NCI-H510A treated with DMSO at 0.1 percent for 48 hours (cell line): Measurements from ENCODE around the gene CHST9.

ENCODE experiments used
- DNase-seq: peaks from one replicate; lab custom pipeline; 2025; lab: John Stamatoyannopoulos, UW

Gene CHST9

GRCh38 chr18:26863921-26864497 is 321.1 kb downstream of the CHST9 start:
- DNase-seq, result peak; percentile 1

DNA sequence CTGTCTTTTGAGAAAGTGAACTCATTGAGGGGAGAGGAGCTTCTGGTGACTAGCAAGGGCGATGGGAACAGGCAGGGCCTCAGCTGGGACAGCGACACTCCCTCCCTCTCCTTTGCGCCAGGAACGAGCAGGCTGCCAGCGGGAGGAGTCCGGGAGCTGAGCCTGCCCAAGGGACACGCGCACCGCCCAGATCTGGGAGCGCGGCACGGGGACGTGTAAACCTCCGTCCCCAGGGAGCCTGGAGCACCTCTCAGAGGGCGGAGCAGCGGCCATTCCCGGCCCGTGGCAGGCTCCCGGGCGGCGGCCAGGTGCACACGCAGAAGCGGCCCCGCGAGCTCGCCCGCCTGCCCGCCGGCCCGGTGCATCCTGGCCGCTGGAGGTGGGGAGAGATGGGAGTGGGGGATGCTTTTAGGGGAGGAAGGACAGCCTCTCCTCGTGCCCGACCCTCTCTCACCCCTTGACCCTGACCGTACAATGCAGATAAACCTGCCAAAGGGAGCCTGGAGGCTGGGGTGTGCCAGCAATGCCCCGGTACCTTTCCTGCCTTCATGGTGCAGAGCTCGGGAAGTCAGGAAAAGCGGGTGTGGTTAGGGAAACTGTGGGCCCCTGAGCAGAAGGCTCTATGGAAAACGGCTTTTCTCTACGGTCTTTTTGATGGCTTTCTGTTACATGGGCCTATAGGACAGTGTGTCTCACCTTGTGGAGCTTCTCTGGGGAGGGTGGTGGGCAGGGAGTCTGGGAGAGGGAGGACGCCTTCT is 321.8 kb downstream of the CHST9 start:
- DNase-seq, result peak; percentile 61

DNA sequence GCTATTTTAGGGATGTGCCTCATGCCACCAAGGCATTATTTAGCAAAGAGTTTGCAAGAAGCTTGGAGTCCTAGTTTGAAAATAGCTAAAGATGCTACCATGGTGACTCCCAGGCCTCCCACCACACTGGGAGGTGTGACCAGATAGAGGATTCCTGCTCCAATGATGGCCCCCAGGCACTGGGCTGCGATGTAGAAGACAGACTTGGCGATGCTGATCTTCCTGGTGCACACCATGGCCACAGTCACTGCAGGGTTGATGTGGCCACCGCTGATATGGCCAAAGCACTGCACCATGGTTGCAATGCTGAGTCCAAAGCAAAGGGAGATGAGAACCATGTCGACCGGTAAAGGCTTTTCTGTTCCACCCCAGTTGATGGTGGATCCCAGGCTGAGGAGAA is 323.0 kb downstream of the CHST9 start:
- no peak for DNase-seq
